GM18858 (cell line): ENCODE data around the gene GHR.

ENCODE experiments used
- ATAC-seq: cut with Tn5 transposase; IDR thresholded peaks from one replicate; pipeline ENCODE4 v1.9.1; 2021; ENCODE audit not compliant: unreplicated experiment

Gene GHR

DNA sequence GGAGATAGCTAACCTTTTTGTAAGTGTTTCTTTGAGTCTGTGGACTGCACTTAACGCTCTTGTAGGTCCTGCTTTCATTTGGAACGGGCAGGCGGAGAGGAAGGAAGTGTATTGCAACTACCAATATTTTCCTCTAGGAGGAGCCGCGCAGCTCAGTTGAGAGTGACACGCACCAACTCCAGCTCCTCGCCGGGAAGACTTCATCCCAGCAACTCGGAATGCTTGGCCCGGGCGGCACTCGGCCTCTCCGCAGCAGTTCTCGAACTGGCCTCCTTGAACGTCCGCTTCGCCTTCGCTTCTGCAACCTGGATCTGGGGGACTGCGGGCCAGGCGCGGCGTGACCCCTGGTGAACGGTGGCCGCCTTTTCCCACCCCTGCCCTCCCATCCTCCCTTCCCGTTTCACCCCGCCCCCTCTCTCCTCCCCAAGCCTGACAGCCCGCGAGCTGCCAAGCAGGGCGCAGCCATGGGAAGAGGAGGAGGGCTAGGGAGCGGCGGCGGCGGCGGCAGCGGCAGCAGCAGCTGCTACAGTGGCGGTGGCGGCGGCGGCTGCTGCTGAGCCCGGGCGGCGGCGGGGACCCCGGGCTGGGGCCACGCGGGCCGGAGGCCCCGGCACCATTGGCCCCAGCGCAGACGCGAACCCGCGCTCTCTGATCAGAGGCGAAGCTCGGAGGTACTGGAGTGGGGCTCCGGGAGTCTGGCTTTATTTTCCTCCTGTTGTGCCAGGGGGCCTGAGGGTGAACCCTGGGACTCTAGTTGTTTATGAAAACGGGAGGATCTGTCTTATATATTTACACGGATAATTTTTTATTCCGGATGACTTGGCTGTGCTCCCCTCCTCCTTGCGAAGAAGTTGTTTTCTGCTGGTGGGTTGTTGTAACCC is at the start of gene GHR:
TSS of gene GHR (plus strand) at position 155 of the 881 bp plus-strand sequence. CDS start 142,436 bp downstream, outside the sequence.
- ATAC-seq, result peak; percentile 83

- ATAC-seq, result no peak
These were observed 48.5 kb upstream of the GHR start for GRCh38 chr5:42374679-42375273.

DNA sequence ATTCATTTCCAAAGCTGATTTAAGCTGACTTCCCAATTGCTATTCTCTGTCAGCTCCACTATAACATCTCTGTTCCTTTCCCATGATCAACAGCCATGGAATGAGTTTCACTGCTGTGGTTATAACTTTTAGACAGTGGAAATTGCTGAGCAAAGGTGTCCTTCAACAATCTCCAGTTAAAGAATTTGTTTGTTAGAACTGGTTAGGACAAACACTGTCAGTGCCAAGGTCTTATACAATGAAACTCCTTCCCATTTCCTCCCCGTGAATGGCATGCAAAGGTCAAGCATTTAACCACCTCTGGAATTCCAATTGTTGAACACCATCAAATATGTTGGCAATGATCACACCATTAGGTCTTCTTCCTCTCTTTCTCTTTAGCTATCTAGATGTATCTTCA is 45.7 kb upstream of the GHR start:
- no peak for ATAC-seq

DNA sequence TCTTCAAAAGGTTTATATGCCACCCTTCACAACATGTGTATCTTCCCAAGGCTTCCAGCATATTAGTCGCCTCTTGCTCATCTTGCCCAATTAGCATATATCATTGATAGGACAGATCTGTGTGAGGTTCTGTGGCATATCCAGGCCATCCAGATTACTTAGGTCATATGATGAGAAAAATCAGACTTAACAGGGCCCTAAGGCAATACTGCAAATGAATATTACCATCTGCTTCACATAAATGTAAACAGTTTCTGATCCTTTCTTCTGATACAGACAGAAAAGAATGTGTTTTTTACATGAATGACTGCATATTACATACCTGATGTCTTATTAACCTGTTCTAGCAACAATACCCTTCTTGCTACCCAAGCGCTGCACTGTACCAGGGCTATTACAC is 41.3 kb upstream of the GHR start:
- ATAC-seq, result no peak

- no peak for ATAC-seq
These were observed 35.7 kb upstream of the GHR start for GRCh38 chr5:42387563-42387962.

- no peak for ATAC-seq
These were observed 33.1 kb upstream of the GHR start for GRCh38 chr5:42390115-42390514.

DNA sequence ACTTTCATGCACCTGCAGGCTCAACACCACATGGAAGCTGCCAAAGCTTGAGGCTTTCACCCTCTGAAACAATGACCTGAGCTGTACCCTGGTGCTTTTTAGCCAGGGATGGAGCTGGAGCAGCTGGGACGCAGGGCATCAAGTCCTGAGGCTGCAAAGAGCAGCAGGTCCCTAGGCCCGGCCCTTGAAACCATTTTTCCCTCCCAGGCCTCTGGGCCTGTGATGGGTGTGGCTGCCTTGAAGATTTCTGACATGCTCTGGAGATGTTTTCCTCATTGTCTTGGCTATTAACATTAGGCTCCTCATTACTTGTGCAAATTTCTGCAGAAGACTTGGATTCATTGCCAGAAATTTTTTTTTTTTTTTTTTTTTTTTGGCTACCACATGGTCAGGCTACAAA is 30.3 kb upstream of the GHR start:
- ATAC-seq, result no peak

DNA sequence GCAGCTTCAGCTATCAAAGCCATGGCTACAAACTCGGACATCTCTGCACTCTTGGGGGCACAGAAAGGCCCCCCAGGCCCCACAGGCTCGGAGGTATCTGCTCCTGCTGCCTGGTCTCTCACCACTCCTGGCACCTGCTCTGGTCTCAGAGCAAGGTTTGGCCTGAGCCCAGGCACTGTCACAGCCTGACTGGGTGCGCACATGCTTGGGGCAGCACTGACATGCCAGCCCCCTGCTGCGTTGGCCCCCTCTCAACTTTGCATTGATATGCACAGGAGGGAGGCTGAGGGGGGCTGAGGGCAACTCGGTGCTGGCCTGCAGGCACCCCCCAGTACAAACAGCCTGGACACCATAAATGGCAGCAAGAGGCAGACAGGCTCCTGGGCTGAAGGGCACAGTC is 27.1 kb upstream of the GHR start:
- ATAC-seq, result no peak

- no peak for ATAC-seq
These were observed 26.0 kb upstream of the GHR start for GRCh38 chr5:42397267-42397666.

- no peak for ATAC-seq
These were observed 23.5 kb upstream of the GHR start for GRCh38 chr5:42399702-42400101.

DNA sequence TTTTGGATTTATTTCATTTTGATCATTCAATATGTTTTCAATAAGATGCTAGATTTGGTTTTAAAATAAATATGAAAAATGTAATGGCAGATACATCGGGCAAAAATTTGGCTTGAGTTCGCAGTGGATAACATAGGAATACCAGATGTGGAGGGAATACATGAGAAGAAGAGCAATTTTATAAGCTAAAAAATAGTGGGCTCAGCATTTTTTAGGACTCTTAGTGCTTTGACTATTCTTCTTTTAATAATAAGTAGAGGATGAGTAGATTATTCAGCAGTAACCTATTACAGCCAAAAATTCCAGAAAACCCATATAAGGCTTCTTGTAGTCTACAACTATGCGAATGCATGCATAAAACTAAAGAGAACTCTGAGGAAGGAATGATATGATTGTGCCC is 22.8 kb upstream of the GHR start:
- no peak for ATAC-seq

- no peak for ATAC-seq
These were observed 20.0 kb upstream of the GHR start for GRCh38 chr5:42403236-42403635.

DNA sequence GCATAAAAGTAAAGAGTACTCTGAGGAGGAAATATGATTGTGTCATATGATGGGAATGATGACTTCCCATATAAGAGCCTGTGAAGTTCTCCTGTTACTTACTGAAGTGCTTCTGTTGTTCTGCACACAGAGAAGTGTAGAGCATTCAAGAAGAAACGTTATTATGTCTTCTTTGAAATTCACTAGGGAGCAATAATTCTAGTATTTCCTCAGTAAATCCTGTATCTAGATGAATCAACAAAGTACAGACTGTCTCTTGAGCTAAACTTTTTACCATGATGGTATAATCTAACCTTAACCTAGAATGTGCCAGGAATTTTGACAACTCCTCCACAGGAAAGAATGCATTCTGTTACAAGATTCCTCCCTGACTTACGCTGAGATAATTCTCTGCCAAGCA is 18.9 kb upstream of the GHR start:
- no peak for ATAC-seq

DNA sequence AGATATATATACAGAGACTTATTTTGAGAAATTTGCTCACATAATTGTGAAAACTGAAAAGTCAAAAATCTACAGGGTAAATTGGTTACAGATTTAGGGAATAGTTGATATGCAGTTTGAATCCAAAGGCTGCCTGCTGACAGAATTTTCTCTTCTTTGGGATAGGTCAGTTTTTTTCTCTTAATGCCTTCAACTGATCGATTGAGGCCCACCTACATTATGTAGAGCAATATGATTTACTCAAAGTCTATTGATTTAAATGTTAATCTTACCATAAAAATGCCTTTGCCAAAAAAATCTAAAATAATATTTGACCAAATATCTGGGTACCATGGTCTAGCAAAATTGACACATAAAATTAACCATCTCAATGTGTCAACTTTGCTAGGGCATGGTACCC is 3.9 kb upstream of the GHR start:
- ATAC-seq, result no peak

DNA sequence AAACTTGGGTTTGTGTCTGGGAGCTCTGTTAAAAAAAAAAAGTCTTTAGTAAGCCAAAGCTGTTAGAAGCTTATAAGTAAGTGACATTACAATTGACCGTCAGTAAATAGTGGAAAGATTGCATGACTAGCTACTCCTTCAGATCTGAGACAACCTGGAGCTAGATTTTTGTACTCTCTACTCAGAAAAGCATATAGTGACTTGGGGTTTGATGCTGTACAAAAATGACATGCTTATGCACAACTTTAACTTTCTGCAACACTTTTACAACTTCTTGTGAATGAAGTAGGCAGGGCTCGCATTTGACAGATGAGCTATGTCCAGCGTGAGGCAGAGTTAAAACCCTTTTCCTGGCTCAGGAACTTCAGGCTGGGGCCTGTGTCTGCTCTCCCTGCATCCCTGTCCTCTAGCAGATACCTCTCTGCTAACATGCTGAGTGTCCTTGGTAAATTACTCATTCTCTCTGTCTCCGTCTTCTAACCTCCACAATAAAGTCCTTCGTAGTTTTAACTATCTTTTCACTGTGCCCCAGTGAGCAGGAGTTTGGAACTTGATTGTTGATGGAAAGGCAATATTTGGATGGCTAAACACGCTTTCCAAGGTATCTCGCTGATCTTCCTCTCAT is 471 bp upstream of the GHR start:
- no peak for ATAC-seq

DNA sequence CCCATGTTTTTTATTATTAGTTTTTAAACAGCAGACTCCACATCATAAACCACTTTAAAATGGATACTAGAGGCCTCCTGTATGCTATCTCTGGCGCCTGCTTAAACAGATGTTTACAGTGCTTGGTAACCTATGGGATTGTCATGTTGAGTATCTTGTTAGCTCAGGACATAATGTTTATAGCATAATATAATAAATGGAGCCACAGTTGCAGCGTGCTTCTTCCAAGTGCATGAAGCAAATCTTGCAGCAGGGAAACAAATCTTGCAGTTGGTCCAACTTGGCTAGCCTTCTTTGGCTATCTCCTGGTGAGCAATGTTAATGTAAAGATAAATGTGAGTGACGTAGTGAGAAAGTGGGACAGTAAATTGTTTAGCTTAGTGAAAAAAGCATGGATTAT is 2.8 kb downstream of the GHR start:
- no peak for ATAC-seq

DNA sequence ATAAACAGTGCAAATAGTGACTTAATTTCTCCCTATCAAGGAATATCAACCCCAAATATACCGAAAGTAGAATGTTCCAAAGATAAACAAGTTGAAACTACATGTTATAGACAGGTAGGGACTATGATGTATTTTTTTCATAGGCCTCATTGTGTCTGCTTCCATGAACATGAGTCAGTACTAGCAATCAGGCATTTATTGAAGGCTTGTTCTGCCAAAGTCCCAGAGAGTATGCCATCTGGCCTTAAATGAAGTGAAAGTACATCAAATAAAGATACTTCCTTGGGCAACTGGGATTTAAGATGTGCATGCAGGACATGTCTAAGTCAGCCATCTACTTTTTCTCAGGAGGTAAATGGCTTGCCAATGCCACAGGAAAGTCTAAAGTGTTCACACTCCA is 6.5 kb downstream of the GHR start:
- no peak for ATAC-seq

DNA sequence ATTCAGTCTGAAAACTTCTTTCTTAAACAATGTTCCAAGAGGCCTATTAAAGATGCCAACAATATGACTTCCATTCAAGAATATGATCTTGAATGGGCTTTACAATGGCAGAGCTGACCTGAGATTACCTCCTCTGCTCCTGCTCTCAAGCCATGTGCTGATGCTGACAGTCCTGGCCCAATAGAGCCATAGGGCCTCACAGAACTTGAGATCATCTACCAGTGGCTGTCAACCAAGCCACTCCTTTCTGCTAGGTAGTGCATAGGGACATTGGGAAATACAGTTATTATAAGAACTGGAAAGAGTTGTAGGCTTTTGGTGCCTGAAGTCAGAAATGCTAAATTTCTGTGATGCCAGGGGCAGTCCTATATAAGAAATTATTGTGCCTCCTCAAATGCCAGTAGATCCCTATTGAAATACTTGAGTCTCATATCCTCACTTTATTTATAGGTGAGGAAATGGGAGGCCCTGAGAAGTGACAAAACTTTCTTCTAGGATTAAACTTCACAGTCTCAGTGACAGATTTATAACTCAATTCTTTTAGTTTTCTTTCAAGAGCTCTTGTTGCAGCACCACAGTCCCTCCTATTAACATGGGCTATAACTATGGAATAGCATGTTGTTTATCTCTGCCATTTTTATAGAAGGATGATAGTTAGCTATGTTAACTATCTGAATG is 10.9 kb downstream of the GHR start:
- no peak for ATAC-seq

DNA sequence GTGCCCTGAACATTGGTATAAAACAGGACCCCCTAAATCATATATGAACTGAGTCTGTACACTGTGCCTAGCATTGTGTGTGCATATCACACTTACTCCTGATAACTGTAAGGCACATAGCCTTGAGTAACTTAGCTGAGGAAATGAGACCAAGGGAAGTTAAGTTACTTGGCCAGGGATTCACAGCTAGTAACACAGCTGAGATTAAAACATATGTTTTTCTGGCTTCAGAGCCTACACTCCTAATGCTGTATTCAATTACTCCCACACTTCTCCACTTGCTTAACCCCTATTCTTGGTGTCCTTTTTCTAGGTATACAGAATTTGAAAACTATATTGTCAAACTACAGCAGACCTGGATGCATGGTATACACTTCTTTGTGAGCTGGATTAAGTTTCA is 12.8 kb downstream of the GHR start:
- no peak for ATAC-seq

DNA sequence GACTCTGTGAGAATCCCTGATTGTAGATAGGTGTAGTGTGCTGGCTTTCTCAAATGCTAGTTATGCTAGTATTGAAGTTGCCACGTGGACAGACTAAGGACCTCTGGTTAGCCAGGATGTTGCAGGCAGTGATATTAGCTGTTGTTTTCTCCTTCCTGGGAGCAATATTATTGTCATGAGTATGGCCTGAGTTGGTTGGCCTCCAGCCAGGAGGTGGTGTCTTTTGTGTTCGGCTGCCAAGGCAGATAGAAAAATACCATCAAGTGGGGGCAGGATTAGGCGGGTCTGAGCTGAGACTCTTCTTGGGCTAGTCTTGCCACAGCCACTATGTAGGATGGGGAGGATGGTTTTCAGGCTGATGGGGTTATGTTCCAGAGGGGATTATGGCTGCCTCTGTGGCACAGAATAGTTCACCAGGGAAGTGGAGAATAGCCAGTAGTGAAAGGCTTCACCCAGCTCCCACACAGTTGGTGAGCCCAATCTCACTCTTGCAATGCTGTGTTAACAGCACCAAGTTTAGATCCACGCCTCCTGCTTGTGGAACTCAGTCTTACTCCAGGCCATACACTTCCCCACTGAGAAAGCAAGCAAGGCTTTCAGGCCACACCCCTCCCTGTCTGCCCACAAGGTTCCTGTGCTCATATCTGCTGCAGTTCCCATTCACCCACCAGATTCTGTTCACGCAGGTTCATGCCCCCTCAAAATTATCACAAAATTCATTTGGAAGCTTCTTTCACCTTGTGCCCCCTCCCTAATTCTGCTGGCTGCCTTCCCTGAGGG is 31.2 kb downstream of the GHR start:
- ATAC-seq, result no peak

GRCh38 chr5:42461033-42461432 is 37.8 kb downstream of the GHR start:
- ATAC-seq, result no peak
